GM12865 (cell line): ENCODE results near the gene RNF144B.

Experiments used
- DNase-seq: peaks from one replicate; pipeline ENCODE4 v3.0.0; 2010; ENCODE audit warnings: low read depth
- H3K4me3 ChIP-seq: 2 replicates; pipeline ENCODE4 v1.5.1; 2011; ENCODE audit warnings: mild to moderate bottlenecking, low read depth, low read length, control low read depth
- CTCF ChIP-seq: IDR thresholded peaks from 2 replicates; pipeline ENCODE4 v1.5.1; 2011; ENCODE audit warnings: low read length, control low read depth, low read depth, inconsistent platforms; ENCODE audit not compliant: insufficient read depth; ENCODE audit errors: missing control alignments

RNF144B gene

GRCh38 chr6:18415207-18415606 lies 28.1 kb downstream of the RNF144B start:
- DNase-seq: no peak
- TF ChIP-seq CTCF: no peak
- no peak overlapping the region for H3K4me3 ChIP-seq

GRCh38 chr6:18415671-18416340 lies 28.7 kb downstream of the RNF144B start:
- DNase-seq: no peak
- no peak for TF ChIP-seq CTCF
- no peak overlapping the region for H3K4me3 ChIP-seq

- no peak overlapping the region for H3K4me3 ChIP-seq
- no peak for TF ChIP-seq CTCF
- DNase-seq: no peak
Observed at GRCh38 chr6:18416341-18416679, 29.2 kb downstream of the RNF144B start.

GRCh38 chr6:18420328-18420727 lies 33.2 kb downstream of the RNF144B start:
- no peak for DNase-seq
- no peak for TF ChIP-seq CTCF

GRCh38 chr6:18422136-18422535 lies 35.0 kb downstream of the RNF144B start:
- no peak for DNase-seq
- H3K4me3 ChIP-seq: no peak overlapping the region
- no peak for TF ChIP-seq CTCF

More at GRCh38 chr6:18420328-18420727, 33.2 kb downstream of the RNF144B start:
- H3K4me3 ChIP-seq: no peak overlapping the region

- DNase-seq: no peak
- no peak for TF ChIP-seq CTCF
- H3K4me3 ChIP-seq: no peak overlapping the region
Observed at GRCh38 chr6:18423426-18423825, 36.3 kb downstream of the RNF144B start.

- TF ChIP-seq CTCF: no peak
- DNase-seq: no peak
- H3K4me3 ChIP-seq: no peak overlapping the region
Observed at GRCh38 chr6:18424201-18424600, 37.1 kb downstream of the RNF144B start.
